Stimulated activated CD8-positive, alpha-beta memory T cell treated with anti-CD3 and anti-CD28 coated beads, Interleukin-4, amount 100 ng/mL, for 24 hours (primary cell): Measurements from ENCODE around the gene CMTM2.

Experiments used
- DNase-seq: peaks from one replicate; pipeline ENCODE4 v3.0.0-alpha.2; 2020; ENCODE audit warnings: low read depth

Gene CMTM2

GRCh38 chr16:66578651-66579531 is at the start of gene CMTM2:
CMTM2 (plus strand) TSS chr16:66579463; CDS start chr16:66579608, 145 bp downstream.
- peak; percentile 10 for DNase-seq

GRCh38 chr16:66529475-66529874 is 49.8 kb upstream of the CMTM2 start:
- no peak for DNase-seq

GRCh38 chr16:66534376-66534799 is 44.9 kb upstream of the CMTM2 start:
- DNase-seq = no peak

- no peak for DNase-seq
These were observed 42.7 kb upstream of the CMTM2 start for GRCh38 chr16:66536525-66536924.

GRCh38 chr16:66537236-66537635 is 42.0 kb upstream of the CMTM2 start:
- DNase-seq = no peak

- no peak for DNase-seq
These were observed 40.4 kb upstream of the CMTM2 start for GRCh38 chr16:66538910-66539309.

GRCh38 chr16:66539623-66540469 is 39.4 kb upstream of the CMTM2 start:
- DNase-seq = no peak

GRCh38 chr16:66541388-66542355 is 37.6 kb upstream of the CMTM2 start:
- no peak for DNase-seq

- DNase-seq = no peak
These were observed 36.9 kb upstream of the CMTM2 start for GRCh38 chr16:66542396-66542795.

- no peak for DNase-seq
These were observed 35.7 kb upstream of the CMTM2 start for GRCh38 chr16:66543541-66543940.

- DNase-seq = no peak
These were observed 35.1 kb upstream of the CMTM2 start for GRCh38 chr16:66544016-66544757.

GRCh38 chr16:66547101-66547989 is 31.9 kb upstream of the CMTM2 start:
- no peak for DNase-seq

GRCh38 chr16:66548068-66548467 is 31.2 kb upstream of the CMTM2 start:
- no peak for DNase-seq

GRCh38 chr16:66548868-66549267 is 30.4 kb upstream of the CMTM2 start:
- DNase-seq = no peak

GRCh38 chr16:66549284-66550131 is 29.8 kb upstream of the CMTM2 start, which contains the start of gene TK2:
TK2 (minus strand) TSS chr16:66550122; CDS start chr16:66550061, 61 bp downstream.
- peak; percentile 56 for DNase-seq

- no peak for DNase-seq
These were observed 27.9 kb upstream of the CMTM2 start for GRCh38 chr16:66551348-66551759.

GRCh38 chr16:66551788-66552285 is 27.4 kb upstream of the CMTM2 start:
- no peak for DNase-seq

- DNase-seq = peak; percentile 81
These were observed 26.7 kb upstream of the CMTM2 start, which contains the start of gene CKLF for GRCh38 chr16:66552286-66553177. CKLF (plus strand) TSS chr16:66552576; CDS start chr16:66552716, 140 bp downstream.
